GM23248 (cell line): ENCODE measurements around the gene PSMB11. TPM values are rescaled to one million over a fixed set of nuclear protein-coding genes. Genes with fewer than 3 reads are reported as not detected.

Source experiments
- DNase-seq: peaks from one replicate; pipeline ENCODE4 v3.0.0-alpha.2; 2015
- H2AFZ ChIP-seq: fragments of 200-600 bp; sonication (generic); 2 replicates; pipeline ENCODE4 v1.6.1; 2016; ENCODE audit warnings: antibody characterized with exemption
- H3F3A ChIP-seq: fragments of 200-600 bp; sonication (generic); 2 replicates; pipeline ENCODE4 v1.6.1; 2016; ENCODE audit warnings: mild to moderate bottlenecking, antibody characterized with exemption, mixed run types; ENCODE audit not compliant: insufficient read depth
- H3K27ac ChIP-seq: fragments of 200-600 bp; sonication (generic); 2 replicates; pipeline ENCODE4 v1.5.1; 2016; ENCODE audit warnings: mild to moderate bottlenecking
- H3K27me3 ChIP-seq: fragments of 200-600 bp; sonication (generic); replicated peaks from 2 replicates; pipeline ENCODE4 v1.6.1; 2016; ENCODE audit warnings: mild to moderate bottlenecking; ENCODE audit not compliant: insufficient read depth
- H3K36me3 ChIP-seq: fragments of 200-600 bp; sonication (generic); 2 replicates; pipeline ENCODE4 v1.6.1; 2016; ENCODE audit warnings: low read depth, mild to moderate bottlenecking
- H3K4me1 ChIP-seq: fragments of 200-600 bp; sonication (generic); 2 replicates; pipeline ENCODE4 v1.6.1; 2016; ENCODE audit warnings: mild to moderate bottlenecking; ENCODE audit not compliant: insufficient read depth
- H3K4me2 ChIP-seq: fragments of 200-600 bp; sonication (generic); one replicate; pipeline ENCODE4 v1.6.1; 2016; ENCODE audit warnings: mild to moderate bottlenecking; ENCODE audit not compliant: unreplicated experiment
- H3K4me3 ChIP-seq: fragments of 200-600 bp; sonication (generic); 2 replicates; pipeline ENCODE4 v1.5.1; 2016; ENCODE audit warnings: mild to moderate bottlenecking
- H3K79me2 ChIP-seq: fragments of 200-600 bp; sonication (generic); 2 replicates; pipeline ENCODE4 v1.6.1; 2016; ENCODE audit warnings: mild to moderate bottlenecking; ENCODE audit not compliant: insufficient read depth
- H3K9ac ChIP-seq: fragments of 200-600 bp; sonication (generic); 2 replicates; pipeline ENCODE4 v1.6.1; 2016; ENCODE audit warnings: mild to moderate bottlenecking
- H3K9me2 ChIP-seq: fragments of 200-600 bp; sonication (generic); 2 replicates; pipeline ENCODE4 v1.6.1; 2016; ENCODE audit warnings: mixed run types, mild to moderate bottlenecking, moderate library complexity; ENCODE audit not compliant: insufficient read depth
- H3K9me3 ChIP-seq: fragments of 200-600 bp; sonication (generic); one replicate; pipeline ENCODE4 v1.6.1; 2017; ENCODE audit warnings: low read depth
- H4K20me1 ChIP-seq: fragments of 200-600 bp; sonication (generic); 2 replicates; pipeline ENCODE4 v1.6.0; 2016; ENCODE audit not compliant: insufficient read depth
- EZH2 ChIP-seq: fragments of 200-600 bp; sonication (generic); IDR thresholded peaks from 2 replicates; pipeline ENCODE4 v1.6.1; 2018; ENCODE audit warnings: antibody characterized with exemption, mild to moderate bottlenecking; ENCODE audit not compliant: insufficient read depth, poor library complexity, severe bottlenecking
- EZH2phosphoT487 ChIP-seq: fragments of 200-600 bp; sonication (generic); IDR thresholded peaks from 2 replicates; pipeline ENCODE4 v1.6.1; 2018; ENCODE audit warnings: antibody characterized with exemption, moderate library complexity, mild to moderate bottlenecking, low read depth; ENCODE audit not compliant: insufficient read depth
- WGBS, 2 experiments: methylation state at CpG; one replicate each; pipeline ENCODE4 v1.1.6; 2015 to 2017; ENCODE audit warnings: low lambda C conversion rate in 2 of 2, low coverage in 1 of 2; ENCODE audit errors: missing lambda C conversion rate in 2 of 2; 5-methylcytosine and 5-hydroxymethylcytosine counted together
- in situ Hi-C: fragments of 300-500 bp; cut with MboI; formaldehyde crosslinking; loops from 2 replicates; pipeline ENCODE4 v1.15.0; 2020
- polyA plus RNA-seq: library from polyadenylated mRNA; unstranded; fragments of >200 nt; fragmentation: Nextera tagmentation; extraction: Ambion mirVana; gene quantifications from 2 replicates; pipeline ENCODE4 v1.2.1, GENCODE V29; 2016
- total RNA-seq: library from RNA; depleted of rRNA; stranded (reverse); fragments of >200 nt; shearing (Covaris generic); gene quantifications from 2 replicates; pipeline ENCODE4 v1.2.3, GENCODE V29; 2014

Gene PSMB11
- total and polyA plus RNA-seq, 2 experiments from 2014 or later: not detected

DNA sequence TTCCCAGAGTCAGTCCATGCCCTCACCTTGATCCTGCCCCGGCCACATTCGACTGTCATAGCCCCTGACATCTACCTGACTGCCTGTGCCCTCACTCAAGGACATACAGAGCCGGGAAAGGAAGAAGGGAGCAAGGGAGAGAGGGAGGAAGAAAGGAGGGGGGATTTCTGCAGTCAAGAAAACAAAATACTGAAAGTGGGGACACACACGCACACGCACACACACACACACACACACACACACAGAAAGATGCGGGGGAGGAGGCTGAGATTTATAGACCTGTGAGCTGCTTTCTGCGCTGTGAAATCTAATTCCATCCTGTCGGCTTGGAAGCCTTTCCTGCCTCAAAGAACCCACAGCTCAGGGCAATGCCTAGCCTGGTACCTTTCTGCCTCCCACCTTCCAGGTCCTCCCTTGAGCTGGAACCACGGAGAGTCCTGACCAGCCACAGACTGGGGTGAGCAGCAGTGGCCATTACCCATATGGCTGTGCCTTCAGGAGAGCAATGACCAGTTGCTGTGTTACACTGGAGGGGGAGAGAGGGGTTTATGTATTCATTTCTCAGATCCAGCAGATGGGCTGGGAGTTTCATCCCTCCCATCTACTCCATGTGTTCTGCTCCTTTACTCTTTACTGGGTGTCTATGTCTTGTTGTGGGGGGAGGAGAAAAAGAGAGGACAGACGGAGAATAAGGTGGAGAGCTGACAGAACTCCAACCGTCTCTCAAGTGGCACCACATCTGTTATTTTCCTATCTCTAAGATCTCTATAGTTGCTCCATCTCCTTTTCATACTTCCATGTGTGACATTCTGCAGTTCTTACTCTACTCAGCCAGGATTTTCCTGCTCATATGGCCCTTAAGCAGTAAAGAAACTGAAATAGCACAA, 45.0 kb upstream of the PSMB11 start:
- Histone ChIP-seq H3K4me1 (peaks cover 9% of the 10 kb centered on the region), H3K27me3 (no peaks in the 10 kb centered on the region), H3K4me2 (no peak overlapping the region), H3K4me3 (no peak overlapping the region), H3F3A (no peaks in the 10 kb centered on the region), H3K27ac (no peak overlapping the region), H3K9ac (no peak overlapping the region), H4K20me1 (no peaks in the 10 kb centered on the region), H3K36me3 (no peaks in the 10 kb centered on the region), H3K9me3 (no peaks in the 10 kb centered on the region), H3K79me2 (no peaks in the 10 kb centered on the region), H3K9me2 (no peaks in the 10 kb centered on the region), H2AFZ (no peak overlapping the region)
- no peak for DNase-seq
- 85% methylated on average over 10 to 11 of the region's 11 CpGs for WGBS, 2 experiments
- in situ Hi-C loops: no loop called here
- TF ChIP-seq EZH2 (no peak), EZH2phosphoT487 (no peak)

GRCh38 chr14:22997676-22998323, 44.2 kb upstream of the PSMB11 start:
- Histone ChIP-seq H3K4me2 (no peak overlapping the region), H3K9ac (no peak overlapping the region), H3K9me3 (no peaks in the 10 kb centered on the region), H3K4me1 (peaks cover 9% of the 10 kb centered on the region), H3K27ac (no peak overlapping the region), H3K4me3 (no peak overlapping the region), H3K79me2 (no peaks in the 10 kb centered on the region), H3K9me2 (no peaks in the 10 kb centered on the region), H3K36me3 (no peaks in the 10 kb centered on the region), H3F3A (no peaks in the 10 kb centered on the region), H4K20me1 (no peaks in the 10 kb centered on the region), H3K27me3 (no peaks in the 10 kb centered on the region), H2AFZ (no peak overlapping the region)
- no peak for DNase-seq
- 74 to 76% methylated on average over 9 of the region's 9 CpGs for WGBS, 2 experiments
- in situ Hi-C loops: no loop called here
- TF ChIP-seq EZH2phosphoT487: no peak
- no peak for TF ChIP-seq EZH2

- Histone ChIP-seq H3K9ac (no peak overlapping the region), H3K27me3 (no peaks in the 10 kb centered on the region), H4K20me1 (no peaks in the 10 kb centered on the region), H2AFZ (no peak overlapping the region), H3K4me3 (no peak overlapping the region), H3F3A (no peaks in the 10 kb centered on the region), H3K4me1 (peaks cover 9% of the 10 kb centered on the region), H3K9me2 (no peaks in the 10 kb centered on the region), H3K27ac (no peak overlapping the region), H3K4me2 (no peak overlapping the region), H3K79me2 (no peaks in the 10 kb centered on the region), H3K36me3 (no peaks in the 10 kb centered on the region), H3K9me3 (no peaks in the 10 kb centered on the region)
- whole genome bisulfite sequencing, 2 experiments: 90 to 92% methylated on average over 16 of the region's 16 CpGs
- TF ChIP-seq EZH2phosphoT487: no peak
- TF ChIP-seq EZH2: no peak
- in situ Hi-C loops: no loop called here
- no peak for DNase-seq
These were observed 43.5 kb upstream of the PSMB11 start for GRCh38 chr14:22998329-22999012.

GRCh38 chr14:23000860-23001259, 41.2 kb upstream of the PSMB11 start:
- Histone ChIP-seq H3K27ac (no peak overlapping the region), H3K4me1 (peaks cover 3% of the 10 kb centered on the region), H3K9me2 (no peaks in the 10 kb centered on the region), H2AFZ (no peak overlapping the region), H3F3A (peaks cover 7% of the 10 kb centered on the region; the same call in 1 of the 2 replicates), H3K4me2 (no peak overlapping the region), H3K27me3 (no peaks in the 10 kb centered on the region), H4K20me1 (no peaks in the 10 kb centered on the region), H3K36me3 (no peaks in the 10 kb centered on the region), H3K79me2 (no peaks in the 10 kb centered on the region), H3K4me3 (no peak overlapping the region), H3K9ac (no peak overlapping the region), H3K9me3 (no peaks in the 10 kb centered on the region)
- no peak for DNase-seq
- in situ Hi-C loops: no loop called here
- TF ChIP-seq EZH2 (no peak), EZH2phosphoT487 (no peak)
- 95 to 96% methylated on average over 2 of the region's 2 CpGs for WGBS, 2 experiments
